GM18517 (cell line): ENCODE results near the gene HEPACAM2.

Source experiments
- ATAC-seq: cut with Tn5 transposase; IDR thresholded peaks from one replicate; pipeline ENCODE4 v1.9.1; 2021; ENCODE audit warnings: mild to moderate bottlenecking, moderate library complexity; ENCODE audit not compliant: unreplicated experiment

Gene HEPACAM2

DNA sequence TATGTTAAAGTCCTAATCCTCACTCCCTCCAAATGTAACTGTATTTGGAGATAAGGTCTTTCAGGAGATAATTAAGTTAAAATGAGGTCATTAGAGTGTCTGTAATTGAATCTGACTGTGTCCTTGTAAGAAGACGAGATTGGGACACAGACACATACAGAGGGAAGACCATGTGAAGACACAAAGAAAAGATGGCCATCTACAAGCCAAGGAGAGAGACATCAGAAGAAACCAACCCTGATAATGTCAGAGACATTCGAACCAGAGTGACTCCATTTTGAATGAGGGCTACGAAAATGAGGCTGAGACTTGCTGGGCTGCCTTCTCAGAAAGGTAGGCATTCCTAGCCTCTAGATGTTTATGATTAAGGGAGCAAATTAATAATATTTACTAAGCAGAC, 77.5 kb downstream of the HEPACAM2 start:
- no peak for ATAC-seq

- peak; percentile 77 for ATAC-seq
These were observed 78.1 kb downstream of the HEPACAM2 start, which contains the start of gene SAMD9L for GRCh38 chr7:93148144-93148543. SAMD9L (minus strand) TSS chr7:93148385; CDS start chr7:93135971, 12,414 bp downstream.

- peak; percentile 75 for ATAC-seq
These were observed 78.9 kb downstream of the HEPACAM2 start for GRCh38 chr7:93147363-93147762.

GRCh38 chr7:93146472-93147141, 79.7 kb downstream of the HEPACAM2 start:
- ATAC-seq = peak; percentile 33

DNA sequence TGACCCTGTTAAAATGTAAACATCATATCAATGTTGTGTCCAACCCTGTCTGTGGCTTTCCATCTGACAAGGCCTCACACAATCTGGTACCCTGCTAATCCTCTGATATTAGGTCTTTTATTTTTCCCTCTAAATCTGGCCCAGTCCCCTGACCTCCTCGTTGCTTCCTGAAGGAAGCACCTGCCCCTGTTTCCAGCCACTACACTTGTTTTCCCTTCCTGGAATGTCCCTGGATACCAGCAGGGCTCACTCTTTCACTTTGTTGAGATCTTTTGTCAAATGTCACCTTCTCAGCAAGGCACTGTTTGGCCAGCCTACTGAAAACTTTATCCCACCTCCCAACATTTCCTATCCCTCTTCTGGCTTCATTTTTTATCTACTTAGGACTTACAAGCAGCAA, 80.2 kb downstream of the HEPACAM2 start:
- no peak for ATAC-seq

- no peak for ATAC-seq
These were observed 80.9 kb downstream of the HEPACAM2 start for GRCh38 chr7:93145354-93145753.

GRCh38 chr7:93142127-93142526, 84.1 kb downstream of the HEPACAM2 start:
- ATAC-seq = no peak

- ATAC-seq = no peak
These were observed 85.6 kb downstream of the HEPACAM2 start for GRCh38 chr7:93140582-93141191.

DNA sequence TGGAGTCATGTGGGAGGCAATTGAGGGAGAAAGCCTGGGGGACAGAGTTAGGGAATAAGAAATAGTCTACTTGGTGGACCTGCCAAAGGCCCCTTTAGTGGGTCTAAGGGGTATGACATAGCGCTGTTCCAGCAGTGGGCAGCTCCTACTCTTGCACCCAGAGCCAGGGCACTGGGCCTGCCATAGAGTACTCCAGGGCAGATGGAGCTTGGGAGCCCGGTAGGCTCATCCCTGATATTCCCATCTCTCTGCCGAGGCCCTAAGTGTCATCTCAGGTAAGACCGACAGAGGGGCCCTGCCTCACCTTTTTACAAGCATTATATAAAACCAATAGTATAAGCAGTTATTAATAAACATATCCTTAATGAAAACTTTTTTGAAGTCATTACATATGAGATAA, 87.7 kb downstream of the HEPACAM2 start:
- no peak for ATAC-seq
